Measurements from ENCODE around the gene MYH10. TPM values are rescaled to one million over a fixed set of nuclear protein-coding genes. Genes with fewer than 3 reads are reported as not detected.

The MYH10 gene
- 251 and 256 TPM in 2 replicates for total RNA-seq (2021)
- long read RNA-seq, partial matches to known transcripts: 2,410 of 2,585 reads
- long read RNA-seq, other reads (novel, unspliced or antisense): 175 of 2,585 reads

GRCh38 chr17:8630227-8630801, at the start of gene MYH10:
Gene MYH10 (minus strand): TSS chr17:8630725. CDS start chr17:8623246, 7,479 bp downstream.
- Histone ChIP-seq H4K20me1 (ENCODE audit: control insufficient read depth, insufficient read depth, insufficient read length) (no peaks in the 10 kb centered on the region), H3K23ac (ENCODE audit: insufficient read length, low read depth, low read length) (no peak within 1 kb of the TSS), H2AK5ac (ENCODE audit: insufficient read length, low read length) (no peak within 1 kb of the TSS), H3K4ac (ENCODE audit: low read depth, low read length) (no peak within 1 kb of the TSS; the same call in 1 of the 2 replicates), H3T11ph (ENCODE audit: low read length) (no peak within 1 kb of the TSS), H4K5ac (ENCODE audit: insufficient read length, low read depth, low read length) (no peak within 1 kb of the TSS), H3K27ac (ENCODE audit: insufficient read length, low read depth, low read length) (no peak within 1 kb of the TSS), H2BK20ac (ENCODE audit: low read depth, low read length, poor library complexity, severe bottlenecking) (no peak within 1 kb of the TSS), H3K79me1 (ENCODE audit: insufficient read depth, low read depth, low read length, poor library complexity, severe bottlenecking) (peaks cover 3% of the 10 kb centered on the region), H2BK120ac (ENCODE audit: low read depth, low read length, poor library complexity, severe bottlenecking) (no peak within 1 kb of the TSS), H3K4me1 (ENCODE audit: insufficient read depth, low read length) (peaks cover 10% of the 10 kb centered on the region; the same call in 1 of the 2 replicates), H2BK15ac (ENCODE audit: low read depth, low read length) (no peak within 1 kb of the TSS), H3K27me3 (ENCODE audit: insufficient read depth, low read length) (no peaks in the 10 kb centered on the region), H4K8ac (replicated peaks; ENCODE audit: insufficient read length, low read depth, low read length) (no peak within 1 kb of the TSS), H3K9me3 (ENCODE audit: control insufficient read depth, low read depth, low read length) (no peaks in the 10 kb centered on the region), H3K9ac (ENCODE audit: extremely low read depth, insufficient read length, low read length) (peak within 1 kb of the TSS; percentile 95), H3K79me2 (ENCODE audit: insufficient read depth, low read length) (peaks cover 41% of the 10 kb centered on the region; the same call in 1 of the 2 replicates), H3K18ac (ENCODE audit: insufficient read length, low read depth, low read length) (peak within 1 kb of the TSS; percentile 97), H2AFZ (ENCODE audit: low read length) (peak within 1 kb of the TSS; percentile 80), H3K4me2 (ENCODE audit: insufficient read depth, insufficient read length, low read length) (peak within 1 kb of the TSS; percentile 95), H2BK5ac (ENCODE audit: insufficient read length, low read length) (no peak within 1 kb of the TSS), H3K14ac (ENCODE audit: insufficient read depth, low read length) (peak within 1 kb of the TSS; percentile 98), H3K56ac (ENCODE audit: insufficient read length, low read depth, low read length) (no peak within 1 kb of the TSS), H4K91ac (ENCODE audit: insufficient read length, low read depth, low read length) (no peak within 1 kb of the TSS), H2BK12ac (ENCODE audit: insufficient read length, low read depth, low read length) (no peak within 1 kb of the TSS), H3K23me2 (ENCODE audit: insufficient read length, low read depth, low read length, poor library complexity, severe bottlenecking) (peaks cover 10% of the 10 kb centered on the region)
- no peaks in the 10 kb centered on the region for H3K9me3 Mint-ChIP-seq
- H3K27me3 Mint-ChIP-seq (ENCODE audit: low read depth): no peaks in the 10 kb centered on the region
- peak within 1 kb of the TSS; percentile 99 for H3K4me3 Mint-ChIP-seq
- DNase-seq: no peak
- TF ChIP-seq, protein P1, sequence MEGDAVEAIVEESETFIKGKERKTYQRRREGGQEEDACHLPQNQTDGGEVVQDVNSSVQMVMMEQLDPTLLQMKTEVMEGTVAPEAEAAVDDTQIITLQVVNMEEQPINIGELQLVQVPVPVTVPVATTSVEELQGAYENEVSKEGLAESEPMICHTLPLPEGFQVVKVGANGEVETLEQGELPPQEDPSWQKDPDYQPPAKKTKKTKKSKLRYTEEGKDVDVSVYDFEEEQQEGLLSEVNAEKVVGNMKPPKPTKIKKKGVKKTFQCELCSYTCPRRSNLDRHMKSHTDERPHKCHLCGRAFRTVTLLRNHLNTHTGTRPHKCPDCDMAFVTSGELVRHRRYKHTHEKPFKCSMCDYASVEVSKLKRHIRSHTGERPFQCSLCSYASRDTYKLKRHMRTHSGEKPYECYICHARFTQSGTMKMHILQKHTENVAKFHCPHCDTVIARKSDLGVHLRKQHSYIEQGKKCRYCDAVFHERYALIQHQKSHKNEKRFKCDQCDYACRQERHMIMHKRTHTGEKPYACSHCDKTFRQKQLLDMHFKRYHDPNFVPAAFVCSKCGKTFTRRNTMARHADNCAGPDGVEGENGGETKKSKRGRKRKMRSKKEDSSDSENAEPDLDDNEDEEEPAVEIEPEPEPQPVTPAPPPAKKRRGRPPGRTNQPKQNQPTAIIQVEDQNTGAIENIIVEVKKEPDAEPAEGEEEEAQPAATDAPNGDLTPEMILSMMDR (conservative IDR thresholded peaks at IDR 0.05): 0 out of 3 replicates have a peak, but pooled peaks have one; percentile 15
- H3K27ac Mint-ChIP-seq: peak within 1 kb of the TSS; percentile 97 to 100 (median 99)
- H3K36me3 Mint-ChIP-seq (ENCODE audit: insufficient read depth in 1 of 3, low read depth in 3 of 3): peaks cover 0 to 5% (median 0%) of the 10 kb centered on the region in 3 experiments; a peak in 2 of 7 replicates
- WGBS (ENCODE audit: extremely low coverage, insufficient read length, low lambda C conversion rate): no CpG with 5 or more reads among the region's 33 CpGs
- peaks cover 25 to 28% of the 10 kb centered on the region in 2 experiments for H3K4me1 Mint-ChIP-seq
